ENCODE measurements around the gene LAMB1.
A peak's percentile ranks its signal among the peaks of the same experiment; 100 is the strongest.
"Not testable (repeated sequence)": the region's sequence is repeated elsewhere in the genome, so short reads cannot be mapped to it uniquely, and the experiment has no call there.

The LAMB1 gene

DNA sequence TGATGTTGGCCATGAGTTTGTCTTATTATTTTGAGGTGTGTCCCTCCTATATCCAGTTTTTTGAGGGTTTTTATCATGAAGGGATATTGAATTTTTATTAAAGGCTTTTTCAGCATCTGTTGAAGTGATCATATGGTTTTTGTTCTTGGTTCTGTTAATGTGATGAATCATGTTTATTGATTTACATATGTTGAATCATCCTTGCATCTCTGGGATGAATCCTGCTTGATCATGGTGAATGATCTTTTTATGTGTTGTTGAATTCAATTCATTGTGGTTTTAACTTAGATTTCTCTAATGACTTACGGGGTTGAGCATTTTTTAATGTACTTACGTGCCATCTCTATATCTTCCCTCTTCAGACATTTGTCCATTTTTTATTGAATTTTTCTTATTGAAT lies 89.1 kb downstream of the LAMB1 start:
- peak; percentile 35 to 87 (median 68) for DNase-seq

GRCh38 chr7:107911981-107912380 lies 91.0 kb downstream of the LAMB1 start:
- DNase-seq = no peak

DNA sequence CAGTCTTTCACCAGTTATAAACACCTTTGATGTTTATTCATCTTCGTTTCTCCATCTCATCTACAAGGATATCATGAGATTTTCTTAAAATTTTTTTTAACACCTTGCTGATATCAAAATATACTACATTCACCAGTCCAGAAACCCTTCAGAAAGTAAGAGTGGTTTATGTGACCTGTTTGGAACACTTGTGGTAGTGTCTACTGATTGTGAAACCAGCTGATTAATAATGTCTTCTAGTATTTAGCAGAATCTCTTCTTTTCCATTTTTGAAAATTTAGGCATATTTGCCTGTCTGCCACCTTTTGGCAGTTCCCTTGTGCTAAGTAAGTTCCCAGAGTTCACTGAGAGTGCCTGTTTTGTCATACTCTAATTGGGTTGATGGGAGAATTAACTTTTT lies 93.5 kb downstream of the LAMB1 start:
- DNase-seq = no peak

- DNase-seq = peak; percentile 25 to 76 (median 75)
Observed at GRCh38 chr7:107907790-107908189, 95.2 kb downstream of the LAMB1 start.

GRCh38 chr7:107902381-107902780 lies 100.6 kb downstream of the LAMB1 start:
- no peak for DNase-seq

DNA sequence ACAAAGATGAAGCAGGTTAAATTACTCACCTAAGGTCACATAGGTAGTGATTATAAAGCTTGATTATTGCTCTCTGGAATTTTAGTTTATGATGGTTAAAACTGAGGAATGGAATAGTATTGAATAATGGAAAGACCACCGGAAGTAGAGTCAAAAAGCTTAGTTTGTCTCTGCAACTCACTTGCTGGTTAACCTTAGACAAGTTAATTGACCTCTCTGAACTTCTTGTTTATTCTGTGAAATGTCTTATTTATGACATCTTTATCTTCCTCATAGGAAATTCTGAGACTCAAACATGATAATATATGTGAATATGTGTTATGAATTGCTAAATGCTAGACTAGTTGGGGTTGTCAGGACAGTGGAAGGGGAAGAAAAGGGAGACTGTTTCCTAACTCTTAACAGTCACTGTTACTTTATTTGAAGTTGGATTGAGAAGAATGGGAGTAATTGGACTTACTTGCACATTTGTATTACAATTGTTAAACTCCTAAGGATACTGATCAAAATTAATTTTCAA lies 102.4 kb downstream of the LAMB1 start:
- peak in 2 of 3 donors; percentile 40 to 58 for DNase-seq

DNA sequence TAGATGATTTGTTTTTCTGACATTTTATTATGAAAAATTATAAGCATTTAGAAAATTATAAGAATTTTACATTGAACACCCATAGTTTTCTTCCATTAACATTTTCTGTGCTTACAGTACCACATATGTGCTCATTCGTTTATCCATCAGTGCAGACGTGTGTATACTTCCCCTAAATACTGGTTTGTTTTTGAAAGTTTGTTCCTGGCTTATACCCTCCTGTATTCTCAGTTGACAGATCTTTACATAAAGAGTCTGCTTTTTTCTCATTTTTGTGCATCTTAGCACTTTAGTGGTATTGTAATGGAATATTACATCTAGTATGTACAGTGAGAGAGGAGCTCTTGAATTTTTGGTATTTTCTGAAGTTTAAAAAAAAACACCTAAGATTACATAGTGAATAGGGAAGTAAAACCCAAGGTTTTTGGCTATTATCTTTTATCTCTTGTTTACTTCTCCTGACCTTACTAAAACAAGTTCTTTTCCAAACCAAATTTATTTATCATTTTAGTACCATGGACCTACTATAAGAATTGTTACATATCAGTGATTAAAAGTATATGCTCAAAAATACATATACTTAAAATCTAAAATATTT lies 103.9 kb downstream of the LAMB1 start:
- DNase-seq = no peak

GRCh38 chr7:107892367-107892741 lies 110.6 kb downstream of the LAMB1 start:
- not testable (repeated sequence) for DNase-seq

- DNase-seq = peak; percentile 41 to 67 (median 42)
Observed at GRCh38 chr7:107891636-107892366, 111.2 kb downstream of the LAMB1 start.

- peak; percentile 96 to 97 (median 96) for DNase-seq
Observed at GRCh38 chr7:107890962-107891635, 111.9 kb downstream of the LAMB1 start, which contains the start of gene DLD. Gene DLD (plus strand): TSS chr7:107891183. CDS start chr7:107891251, 68 bp downstream.

GRCh38 chr7:107890493-107890961 lies 112.4 kb downstream of the LAMB1 start:
- no peak for DNase-seq

DNA sequence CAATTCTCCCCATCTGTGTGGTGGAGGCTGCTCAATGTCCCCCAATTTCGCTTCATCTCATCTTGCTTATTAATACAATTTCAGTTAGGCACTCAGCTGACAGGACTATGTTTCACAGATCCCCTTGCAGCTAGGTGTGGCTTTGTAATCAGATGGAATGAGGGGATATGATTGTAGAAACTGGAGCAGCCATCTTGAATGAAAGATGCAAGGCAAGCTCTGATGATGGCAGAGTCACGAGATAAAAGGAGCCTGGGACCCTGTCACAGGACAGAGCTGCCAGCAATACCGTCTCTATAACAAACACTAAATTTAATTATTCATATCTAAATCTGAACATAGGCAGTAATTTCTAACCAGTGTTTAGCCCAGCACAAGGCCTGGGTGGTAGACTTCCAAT lies 113.0 kb downstream of the LAMB1 start:
- DNase-seq = no peak

- DNase-seq = not testable (repeated sequence)
Observed at GRCh38 chr7:107887827-107888226, 115.1 kb downstream of the LAMB1 start.

GRCh38 chr7:107884066-107884818 lies 118.7 kb downstream of the LAMB1 start:
- no peak for DNase-seq

- DNase-seq = no peak
Observed at GRCh38 chr7:107882766-107883165, 120.2 kb downstream of the LAMB1 start.

- DNase-seq = peak; percentile 68 to 81 (median 80)
Observed at GRCh38 chr7:107879400-107880035, 123.4 kb downstream of the LAMB1 start.

DNA sequence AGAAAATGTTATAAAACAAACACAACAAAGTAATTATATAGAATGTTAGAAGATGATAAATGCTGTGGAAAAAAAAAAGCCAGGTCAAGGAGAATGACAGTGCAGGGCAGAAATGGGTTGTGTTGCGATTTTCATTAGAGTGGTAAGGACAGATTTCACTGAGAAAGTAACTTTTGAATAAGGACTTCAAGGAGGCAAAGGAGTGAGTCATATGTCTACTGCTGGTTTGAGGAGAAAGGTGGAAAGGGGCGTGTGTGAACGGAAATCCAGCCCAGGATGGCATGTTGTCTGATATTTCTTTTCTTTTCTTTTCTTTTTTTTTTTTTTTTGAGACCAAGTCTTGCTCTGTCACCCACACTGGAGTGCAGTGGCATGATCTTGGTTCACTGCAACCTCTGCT lies 124.3 kb downstream of the LAMB1 start:
- DNase-seq = no peak

DNA sequence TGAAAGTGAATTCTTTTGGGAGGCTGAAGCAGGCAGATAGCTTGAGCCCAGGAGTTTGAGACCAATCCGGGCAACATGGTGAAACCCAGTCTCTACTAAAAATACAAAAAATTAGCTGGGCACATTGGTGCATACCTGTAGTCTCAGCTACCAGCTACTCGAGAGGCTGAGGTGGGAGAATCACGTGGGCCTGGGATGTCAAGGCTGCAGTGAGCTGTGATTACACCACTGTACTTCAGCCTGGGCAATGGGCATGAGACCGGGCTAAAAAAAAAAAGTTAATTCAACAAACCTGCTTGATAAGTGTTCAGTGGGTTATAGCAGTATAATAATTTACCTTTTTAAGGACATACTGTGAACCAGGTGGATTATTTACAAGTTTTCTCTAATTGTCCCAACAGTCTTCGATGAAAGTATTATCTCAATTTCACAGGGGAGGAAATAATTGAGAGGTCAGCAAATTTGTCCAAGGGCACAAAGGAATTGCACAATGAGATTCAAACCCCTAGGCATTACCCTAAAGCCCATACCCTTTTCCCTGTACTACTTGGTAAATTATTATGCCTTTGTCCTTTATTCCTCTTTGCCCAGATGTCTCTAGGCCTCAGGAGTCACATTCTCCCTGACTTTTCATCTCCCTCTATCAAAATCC lies 125.1 kb downstream of the LAMB1 start:
- no peak for DNase-seq

DNA sequence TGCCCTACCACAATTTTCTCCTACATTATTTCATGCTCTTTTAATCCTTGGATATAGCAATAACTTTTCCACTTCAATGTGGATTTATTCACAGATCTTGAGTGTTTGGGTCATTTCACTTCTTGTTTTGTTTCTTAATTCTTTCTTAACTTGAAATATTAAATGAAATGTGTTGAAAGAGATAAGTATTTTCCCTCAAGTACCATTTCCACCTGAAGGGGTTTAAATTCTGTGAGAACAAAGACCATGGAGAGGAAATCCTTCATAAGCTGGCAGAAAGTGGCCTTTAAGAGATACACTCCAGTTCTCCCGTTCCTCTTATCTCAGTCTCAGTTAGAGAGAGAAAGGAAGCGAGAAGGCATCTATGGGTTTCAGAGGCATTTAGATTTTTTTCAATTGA lies 126.0 kb downstream of the LAMB1 start:
- no peak for DNase-seq

- DNase-seq = peak; percentile 61 to 80 (median 62)
Observed at GRCh38 chr7:107874605-107875446, 128.1 kb downstream of the LAMB1 start.

DNA sequence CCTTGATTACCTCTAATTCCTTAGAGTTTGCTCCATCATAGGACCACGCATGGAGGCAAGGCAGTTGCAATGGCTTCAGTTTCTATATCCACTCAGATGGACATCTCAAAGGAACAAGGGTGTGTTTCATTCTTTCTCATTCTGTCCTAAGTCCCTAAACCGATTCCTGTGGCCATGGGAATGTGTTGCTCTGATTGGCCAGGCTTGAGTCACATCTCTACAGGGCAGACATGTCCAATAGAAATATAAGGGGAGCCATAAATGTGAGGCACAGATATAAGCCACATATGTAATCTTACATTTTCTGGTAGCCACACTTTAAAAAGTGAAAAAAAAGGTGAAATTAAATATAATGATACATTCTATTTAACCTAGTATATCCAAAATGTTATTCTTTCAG lies 128.8 kb downstream of the LAMB1 start:
- no peak for DNase-seq
